NT2/D1 (cell line): ENCODE measurements around the gene KIF6.

Experiments
- DNase-seq: peaks from one replicate; pipeline ENCODE4 v3.0.0-alpha.2; 2011; ENCODE audit warnings: low read depth, low spot score
- H3K27me3 ChIP-seq: 2 replicates; pipeline ENCODE4 v1.6.0; 2011; ENCODE audit warnings: mild to moderate bottlenecking; ENCODE audit not compliant: insufficient read length, insufficient read depth
- H3K36me3 ChIP-seq: 2 replicates; pipeline ENCODE4 v1.6.1; 2011; ENCODE audit warnings: mild to moderate bottlenecking, low read length, mixed read lengths; ENCODE audit not compliant: insufficient read depth, insufficient read length
- H3K4me1 ChIP-seq: 2 replicates; pipeline ENCODE4 v1.5.1; 2011; ENCODE audit not compliant: insufficient read depth, insufficient read length
- H3K4me3 ChIP-seq: 2 replicates; pipeline ENCODE4 v1.5.1; 2011; ENCODE audit warnings: low read depth; ENCODE audit not compliant: insufficient read length
- H3K9ac ChIP-seq: 2 replicates; pipeline ENCODE4 v1.6.0; 2011; ENCODE audit warnings: low read depth; ENCODE audit not compliant: insufficient read length
- H3K9me3 ChIP-seq: 2 replicates; pipeline ENCODE4 v1.5.1; 2011; ENCODE audit warnings: mild to moderate bottlenecking, low read length; ENCODE audit not compliant: insufficient read depth
- SUZ12 ChIP-seq: IDR thresholded peaks from 2 replicates; pipeline ENCODE4 v1.6.1; 2011; ENCODE audit not compliant: insufficient read length, insufficient read depth; ENCODE audit errors: extremely low read depth
- YY1 ChIP-seq: IDR thresholded peaks from 2 replicates; pipeline ENCODE4 v1.6.1; 2011; ENCODE audit not compliant: insufficient read length, insufficient read depth
- ZNF274 ChIP-seq: IDR thresholded peaks from 2 replicates; pipeline ENCODE4 v1.6.1; 2011; ENCODE audit warnings: mild to moderate bottlenecking, low read depth, low read length

KIF6 gene

DNA sequence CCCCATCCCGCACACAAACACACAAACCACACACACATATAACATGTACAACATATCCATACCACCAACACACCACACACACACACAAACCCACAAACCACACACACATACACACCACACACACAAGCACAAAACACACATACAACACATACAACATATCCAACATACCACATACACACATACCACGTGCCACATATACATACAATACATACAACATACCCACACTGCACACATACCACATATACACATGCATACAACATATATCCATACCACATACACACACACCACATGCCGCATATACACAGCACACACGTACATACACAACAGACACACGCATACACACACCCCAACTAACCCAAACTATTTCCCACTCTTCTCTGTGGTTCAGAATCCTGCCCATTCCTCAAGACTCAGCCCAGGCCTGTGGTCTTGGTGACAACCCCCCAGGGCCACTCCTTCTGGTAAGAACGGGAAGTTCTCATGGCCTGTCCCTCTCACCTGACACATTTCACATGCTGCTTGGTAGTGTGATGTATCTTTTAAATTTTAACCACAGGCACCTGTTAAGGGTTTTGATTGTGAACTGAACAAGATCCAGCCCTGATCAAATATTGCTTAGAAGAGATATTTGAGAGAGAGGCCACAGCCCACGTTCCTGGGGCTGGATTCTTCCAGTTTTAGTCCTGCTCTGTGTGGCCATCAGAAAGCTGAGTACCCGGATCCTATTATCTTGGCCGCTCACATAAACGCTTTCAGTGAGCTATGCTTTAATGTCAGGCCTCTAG, 346.8 kb downstream of the KIF6 start:
- Histone ChIP-seq H3K4me1 (no peaks in the 10 kb centered on the region), H3K27me3 (no peaks in the 10 kb centered on the region), H3K9me3 (no peaks in the 10 kb centered on the region), H3K4me3 (no peak overlapping the region), H3K36me3 (no peaks in the 10 kb centered on the region), H3K9ac (no peak overlapping the region)
- DNase-seq, result no peak
- no peak for TF ChIP-seq ZNF274
- no peak for TF ChIP-seq SUZ12
- TF ChIP-seq YY1, result no peak

DNA sequence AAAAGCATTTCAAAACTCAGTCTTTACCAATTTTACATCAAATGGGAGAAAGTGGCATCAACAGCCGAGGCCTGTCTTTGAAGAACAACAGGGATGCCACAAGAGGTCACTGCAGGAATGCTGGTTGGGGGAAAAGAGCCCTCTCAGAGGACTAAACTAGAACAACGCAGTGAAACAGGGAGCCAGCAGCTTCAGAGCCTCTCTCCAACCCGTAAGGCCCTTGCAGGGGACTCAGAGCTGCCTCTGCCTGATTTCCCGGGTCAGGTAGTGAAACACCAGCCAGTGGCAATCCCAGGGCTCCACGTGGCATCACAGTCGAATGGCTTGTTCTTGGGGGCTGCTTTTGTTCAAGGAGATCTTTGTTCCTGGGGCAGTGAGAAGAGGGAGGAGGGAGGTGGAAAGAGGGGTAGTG, 347.7 kb downstream of the KIF6 start:
- Histone ChIP-seq H3K27me3 (no peaks in the 10 kb centered on the region), H3K9me3 (no peaks in the 10 kb centered on the region), H3K36me3 (no peaks in the 10 kb centered on the region), H3K4me3 (no peak overlapping the region), H3K4me1 (no peaks in the 10 kb centered on the region), H3K9ac (no peak overlapping the region)
- TF ChIP-seq YY1 (no peak), SUZ12 (no peak), ZNF274 (no peak)
- peak; percentile 72 for DNase-seq

- Histone ChIP-seq H3K36me3 (no peaks in the 10 kb centered on the region), H3K9me3 (no peaks in the 10 kb centered on the region; the same call in 1 of the 2 replicates), H3K4me3 (no peak overlapping the region), H3K4me1 (no peaks in the 10 kb centered on the region), H3K27me3 (no peaks in the 10 kb centered on the region), H3K9ac (no peak overlapping the region)
- TF ChIP-seq ZNF274 (no peak), SUZ12 (no peak)
- DNase-seq, result no peak
Observed at GRCh38 chr6:39375405-39375804, 349.8 kb downstream of the KIF6 start.

DNA sequence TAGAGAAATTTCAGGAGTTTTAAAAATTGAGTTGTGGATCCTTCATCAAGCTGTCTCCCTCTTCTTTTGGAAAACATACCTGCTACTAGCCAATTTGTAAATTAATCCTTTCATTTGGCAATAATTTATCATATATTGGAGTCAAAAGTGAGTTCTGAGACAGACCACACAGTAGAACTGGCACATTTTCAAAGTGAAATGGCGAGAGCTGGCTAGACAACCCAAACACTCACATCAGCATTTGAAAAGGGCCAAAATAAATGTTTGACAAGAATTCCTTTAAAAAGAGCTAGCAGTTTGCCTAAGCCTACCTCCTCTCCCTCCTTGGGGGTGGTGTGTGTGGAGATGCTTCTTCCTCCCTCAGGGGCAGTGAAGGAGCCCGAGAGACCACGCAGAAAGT, 354.8 kb downstream of the KIF6 start:
- no peak for DNase-seq
- no peak for TF ChIP-seq SUZ12
- TF ChIP-seq ZNF274, result no peak
- TF ChIP-seq YY1, result no peak
- no peak overlapping the region for H3K9ac ChIP-seq
- no peaks in the 10 kb centered on the region for H3K27me3 ChIP-seq
- no peak overlapping the region for H3K4me3 ChIP-seq
- H3K9me3 ChIP-seq, result no peaks in the 10 kb centered on the region; the same call in 1 of the 2 replicates
- H3K36me3 ChIP-seq, result no peaks in the 10 kb centered on the region
- H3K4me1 ChIP-seq, result no peaks in the 10 kb centered on the region

DNA sequence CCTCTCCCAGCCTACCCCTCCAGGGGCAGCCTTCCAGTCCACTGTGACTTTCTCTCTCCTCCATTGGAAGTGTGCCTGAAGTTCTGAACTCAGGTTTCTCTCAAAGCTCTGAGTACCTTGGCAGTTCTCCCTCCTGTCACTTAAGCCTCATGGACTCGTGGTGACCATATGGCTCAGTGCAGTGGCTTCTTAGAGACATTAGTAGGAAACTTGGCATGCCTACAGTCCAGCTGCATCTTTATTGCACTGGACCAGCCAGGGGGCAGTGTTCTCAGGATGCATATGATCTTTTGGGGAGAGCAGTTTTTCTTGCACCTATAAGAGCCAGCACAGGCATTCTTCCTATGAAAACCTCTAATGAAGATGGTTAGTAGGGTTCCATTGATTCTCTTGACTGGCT, 355.2 kb downstream of the KIF6 start:
- H3K4me1 ChIP-seq, result no peaks in the 10 kb centered on the region
- H3K9ac ChIP-seq, result no peak overlapping the region
- H3K36me3 ChIP-seq, result no peaks in the 10 kb centered on the region
- H3K27me3 ChIP-seq, result no peaks in the 10 kb centered on the region
- TF ChIP-seq SUZ12 (no peak), ZNF274 (no peak), YY1 (no peak)
- DNase-seq, result no peak
- no peaks in the 10 kb centered on the region; the same call in 1 of the 2 replicates for H3K9me3 ChIP-seq
- no peak overlapping the region for H3K4me3 ChIP-seq

GRCh38 chr6:39367700-39368099, 357.5 kb downstream of the KIF6 start:
- H3K4me3 ChIP-seq, result no peak overlapping the region
- H3K9me3 ChIP-seq, result no peaks in the 10 kb centered on the region; the same call in 1 of the 2 replicates
- no peaks in the 10 kb centered on the region for H3K27me3 ChIP-seq
- no peak overlapping the region for H3K9ac ChIP-seq
- DNase-seq, result no peak
- TF ChIP-seq YY1, result no peak
- no peak for TF ChIP-seq ZNF274
- no peak for TF ChIP-seq SUZ12
- H3K4me1 ChIP-seq, result no peaks in the 10 kb centered on the region
- no peaks in the 10 kb centered on the region for H3K36me3 ChIP-seq

GRCh38 chr6:39366931-39367618, 358.1 kb downstream of the KIF6 start:
- TF ChIP-seq ZNF274 (no peak), SUZ12 (no peak), YY1 (no peak)
- H3K27me3 ChIP-seq, result no peaks in the 10 kb centered on the region

More at GRCh38 chr6:39366931-39367618, 358.1 kb downstream of the KIF6 start:
- Histone ChIP-seq H3K4me1 (no peaks in the 10 kb centered on the region), H3K9me3 (no peaks in the 10 kb centered on the region; the same call in 1 of the 2 replicates), H3K36me3 (no peaks in the 10 kb centered on the region), H3K9ac (no peak overlapping the region), H3K4me3 (no peak overlapping the region)
- DNase-seq, result no peak
